ENCODE measurements around the gene GNB3.

DNA sequence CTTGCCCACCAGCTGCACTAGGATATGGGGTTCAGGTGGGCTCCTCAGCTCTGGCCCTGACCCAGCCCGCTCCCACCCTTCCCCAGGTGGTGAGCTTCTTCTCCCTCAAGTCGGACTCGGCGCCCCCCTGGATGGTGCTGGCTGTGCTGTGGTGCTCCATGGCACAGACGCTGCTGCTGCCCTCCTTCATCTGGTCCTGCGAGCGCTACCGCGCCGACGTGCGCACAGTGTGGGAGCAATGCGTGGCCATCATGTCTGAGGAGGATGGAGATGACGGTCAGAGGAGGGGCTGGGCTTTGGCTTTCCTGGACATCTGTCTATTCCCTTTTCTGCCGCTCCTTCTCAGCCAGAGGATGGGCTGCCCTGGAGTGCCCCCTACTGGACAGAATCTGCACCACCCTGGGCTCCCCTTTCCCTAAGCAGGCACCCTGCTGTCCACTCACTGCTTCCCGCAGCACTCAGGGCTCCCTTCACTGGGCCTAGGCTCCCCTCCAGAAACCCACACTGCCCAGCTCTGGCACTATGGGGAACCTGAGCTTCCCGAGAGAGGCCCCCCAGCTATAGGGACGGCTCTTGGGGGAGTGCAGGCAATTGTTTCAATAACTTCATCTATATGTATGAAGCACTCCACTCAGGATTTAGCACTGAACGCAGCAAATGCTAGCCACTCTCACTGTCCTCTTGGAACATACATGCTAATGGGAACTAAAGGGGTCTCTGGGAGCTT lies 15.2 kb upstream of the GNB3 start:
- TF ChIP-seq MYC (IDR thresholded peaks at IDR 0.05; ENCODE audit: low read depth, low read length) (peak; percentile 69), POLR2A (IDR thresholded peaks at IDR 0.05; ENCODE audit: extremely low read depth, insufficient read length) (no peak)
- TF ChIP-seq, protein P1, sequence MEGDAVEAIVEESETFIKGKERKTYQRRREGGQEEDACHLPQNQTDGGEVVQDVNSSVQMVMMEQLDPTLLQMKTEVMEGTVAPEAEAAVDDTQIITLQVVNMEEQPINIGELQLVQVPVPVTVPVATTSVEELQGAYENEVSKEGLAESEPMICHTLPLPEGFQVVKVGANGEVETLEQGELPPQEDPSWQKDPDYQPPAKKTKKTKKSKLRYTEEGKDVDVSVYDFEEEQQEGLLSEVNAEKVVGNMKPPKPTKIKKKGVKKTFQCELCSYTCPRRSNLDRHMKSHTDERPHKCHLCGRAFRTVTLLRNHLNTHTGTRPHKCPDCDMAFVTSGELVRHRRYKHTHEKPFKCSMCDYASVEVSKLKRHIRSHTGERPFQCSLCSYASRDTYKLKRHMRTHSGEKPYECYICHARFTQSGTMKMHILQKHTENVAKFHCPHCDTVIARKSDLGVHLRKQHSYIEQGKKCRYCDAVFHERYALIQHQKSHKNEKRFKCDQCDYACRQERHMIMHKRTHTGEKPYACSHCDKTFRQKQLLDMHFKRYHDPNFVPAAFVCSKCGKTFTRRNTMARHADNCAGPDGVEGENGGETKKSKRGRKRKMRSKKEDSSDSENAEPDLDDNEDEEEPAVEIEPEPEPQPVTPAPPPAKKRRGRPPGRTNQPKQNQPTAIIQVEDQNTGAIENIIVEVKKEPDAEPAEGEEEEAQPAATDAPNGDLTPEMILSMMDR (IDR thresholded peaks at IDR 0.05; ENCODE audit: low read depth, low read length): peak; percentile 89
